ENCODE measurements around the gene CRY1. TPM values are rescaled to one million over a fixed set of nuclear protein-coding genes. Genes with fewer than 3 reads are reported as not detected.
A peak's percentile ranks its signal among the peaks of the same experiment; 100 is the strongest.

CRY1 gene
- total and polyA plus RNA-seq, 9 of the 15 experiments (the other 6 are each of a cell fraction or from before 2014, with no cell fraction given): 8.7 to 33.3 (median 25.2) TPM

DNA sequence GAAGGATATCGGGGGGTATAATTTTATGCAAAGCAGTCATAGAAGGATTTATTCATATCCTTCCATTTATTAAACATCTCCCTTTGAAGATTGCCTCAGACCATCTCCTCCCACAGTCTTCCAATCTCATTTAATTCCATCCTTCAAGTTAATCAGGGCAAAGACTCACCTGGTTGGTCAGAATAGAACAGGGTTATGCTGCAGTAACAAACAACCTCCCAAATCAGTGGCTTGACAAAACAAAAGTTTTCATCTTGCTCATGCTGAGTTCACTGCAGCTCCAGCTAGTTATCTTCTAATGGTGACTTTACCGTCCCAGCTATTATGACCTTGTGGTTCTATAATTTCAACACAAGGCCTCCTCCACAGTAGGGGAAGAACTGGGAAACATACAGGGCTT lies 57.6 kb downstream of the CRY1 start:
- no peaks in the 10 kb centered on the region for H3K9me3 ChIP-seq (replicated peaks; ENCODE audit: control insufficient read depth, insufficient read depth, low read depth, low read length)
- intact Hi-C loops (cut with micrococcal nuclease): no loop called here
- in situ Hi-C loops (cut with MboI): no loop called here
- FAIRE-seq (no peak), DNase-seq (ENCODE audit: extremely low read depth in 1 of 4, low spot score in 3 of 4) (no peak), ATAC-seq (no peak)
- H3K79me2 ChIP-seq (ENCODE audit: control insufficient read depth, insufficient read depth, low read length): peaks cover 9% of the 10 kb centered on the region; the same call in 1 of the 3 replicates
- H3K4me2 ChIP-seq (ENCODE audit: insufficient read depth, low read length): no peak overlapping the region
- no peak overlapping the region for H3K9ac ChIP-seq (ENCODE audit: insufficient read depth in 1 of 2, low read depth in 2 of 2, low read length in 2 of 2)
- 54% methylated on average over 2 of the region's 2 CpGs for WGBS (ENCODE audit: insufficient coverage, low coverage, missing lambda C conversion rate)
- TF ChIP-seq ZNF778 (CRISPR knock-in tag; IDR thresholded peaks at IDR 0.05) (no peak), SP1 (CRISPR knock-in tag; IDR thresholded peaks at IDR 0.05) (no peak), ZNF407 (IDR thresholded peaks at IDR 0.05; ENCODE audit: low read depth) (no peak), ZNF12 (CRISPR knock-in tag; IDR thresholded peaks at IDR 0.05) (peak; percentile 90)
- H3K4me3 ChIP-seq: no peak overlapping the region
- H3K4me1 ChIP-seq (replicated peaks in 1 of 2; ENCODE audit: control insufficient read depth in 2 of 2, insufficient read depth in 2 of 2, low read length in 2 of 2): peaks cover 0 to 6% of the 10 kb centered on the region in 2 experiments; a peak in 2 of 5 replicates
- H2AFZ ChIP-seq (ENCODE audit: low read depth, low read length): no peak overlapping the region
- no TSS peak for BruUV-seq (replicated peaks)
- no peaks in the 10 kb centered on the region; the same call in 2 of the 3 replicates for H3K36me3 ChIP-seq (ENCODE audit: control insufficient read depth, insufficient read depth, low read length)
- H3K9me1 ChIP-seq (ENCODE audit: control insufficient read depth, insufficient read depth, low read length): no peaks in the 10 kb centered on the region
- ChIA-PET CTCF (ENCODE audit: low intra/inter-chr PET ratio) (no interaction called here), POLR2A (no interaction called here)
- no peaks in the 10 kb centered on the region for H3K27me3 ChIP-seq (ENCODE audit: control insufficient read depth in 2 of 2, insufficient read depth in 2 of 2, low read length in 2 of 2)
- H4K20me1 ChIP-seq (replicated peaks; ENCODE audit: control insufficient read depth, insufficient read depth, low read length): no peaks in the 10 kb centered on the region
- no peak overlapping the region for H3K27ac ChIP-seq (ENCODE audit: extremely low read depth, low read depth, low read length)

Measured in K562 (cell line).